WERI-Rb-1 (cell line): ENCODE results near the gene PPCDC.

Source experiments
- DNase-seq: peaks from one replicate; pipeline ENCODE4 v3.0.0-alpha.2; 2020
- H3K27ac ChIP-seq: fragments of 250-450 bp; sonication (Bioruptor Pico); 2 replicates; pipeline ENCODE4 v1.5.1; 2020; ENCODE audit warnings: mild to moderate bottlenecking, moderate library complexity
- H3K27me3 ChIP-seq: fragments of 250-450 bp; sonication (Bioruptor Pico); 2 replicates; pipeline ENCODE4 v1.5.1; 2021; ENCODE audit warnings: mild to moderate bottlenecking, low read depth, moderate library complexity; ENCODE audit not compliant: insufficient read depth, severe bottlenecking
- H3K36me3 ChIP-seq: fragments of 250-450 bp; sonication (Bioruptor Pico); 2 replicates; pipeline ENCODE4 v1.5.1; 2020; ENCODE audit warnings: mild to moderate bottlenecking, moderate library complexity
- H3K4me3 ChIP-seq: 2 replicates; pipeline ENCODE4 v1.5.1; 2011; ENCODE audit warnings: low read depth, mild to moderate bottlenecking, control low read depth, low read length
- H3K9me3 ChIP-seq: fragments of 250-450 bp; sonication (Bioruptor Pico); 2 replicates; pipeline ENCODE4 v1.5.1; 2021; ENCODE audit warnings: mild to moderate bottlenecking, moderate library complexity; ENCODE audit not compliant: severe bottlenecking
- TF ChIP-seq, protein P1 (sequence below): IDR thresholded peaks from 2 replicates; pipeline ENCODE4 v1.5.1; 2011; ENCODE audit warnings: low read depth, mild to moderate bottlenecking, control low read depth, inconsistent platforms, low read length

PPCDC gene

DNA sequence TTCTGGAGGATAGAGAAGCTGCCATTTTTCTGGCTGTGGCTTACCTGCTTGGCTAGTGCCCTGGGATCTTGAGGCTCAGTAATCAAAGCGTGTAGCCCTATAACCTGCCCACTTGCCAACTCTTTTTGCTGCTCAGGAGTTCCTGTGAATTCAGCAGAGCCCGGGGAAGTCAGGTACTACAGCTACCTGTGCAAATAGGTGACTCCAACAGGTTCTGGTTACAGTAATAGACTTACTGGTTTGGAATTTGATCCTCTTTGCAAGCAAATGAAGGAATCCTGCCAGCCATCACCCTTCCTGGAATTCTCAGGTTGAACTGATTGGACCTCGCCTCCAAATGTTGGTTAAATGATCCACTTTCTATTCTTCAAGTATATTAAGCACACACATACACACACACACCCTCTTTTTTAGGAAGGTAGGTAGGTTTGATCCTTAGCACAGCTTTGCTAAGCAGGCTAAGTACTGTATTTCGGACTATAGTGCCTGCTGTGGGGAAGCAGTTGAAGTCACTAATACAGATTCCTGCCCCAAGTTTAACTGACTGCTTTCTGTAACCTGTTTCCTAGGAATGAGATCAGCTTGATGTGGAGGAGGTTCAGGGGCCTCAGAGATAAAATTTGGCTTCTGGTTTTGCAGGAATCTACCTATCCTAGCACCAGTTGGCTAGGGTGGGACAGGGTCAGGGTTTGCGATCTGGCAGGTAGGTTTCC, 2.3 kb downstream of the PPCDC start:
- H3K4me3 ChIP-seq: no peak overlapping the region

DNA sequence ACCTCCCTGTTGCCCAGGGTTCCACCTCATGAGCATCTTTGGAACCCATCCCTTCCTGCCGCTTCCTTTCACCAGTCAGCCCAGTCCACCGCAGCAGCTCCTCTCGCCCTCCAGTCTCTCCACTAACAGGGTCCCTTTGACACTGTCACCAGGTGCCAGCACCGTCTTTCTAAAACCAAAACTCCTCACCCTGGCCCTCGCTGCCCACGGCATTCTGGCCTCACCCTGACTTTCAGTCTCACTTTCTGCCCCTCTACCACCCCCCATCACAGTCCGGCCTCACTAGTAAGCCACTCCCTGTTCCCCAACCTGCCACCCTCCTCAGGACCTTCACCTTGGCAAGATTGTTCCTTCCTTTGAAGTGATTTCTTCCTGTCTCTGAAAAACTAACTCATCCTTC, 4.2 kb downstream of the PPCDC start:
- DNase-seq: no peak
- Histone ChIP-seq H3K4me3 (no peak overlapping the region), H3K9me3 (no peaks in the 10 kb centered on the region), H3K27ac (no peak overlapping the region), H3K27me3 (no peaks in the 10 kb centered on the region), H3K36me3 (peaks cover 3% of the 10 kb centered on the region)
- TF ChIP-seq, protein P1, sequence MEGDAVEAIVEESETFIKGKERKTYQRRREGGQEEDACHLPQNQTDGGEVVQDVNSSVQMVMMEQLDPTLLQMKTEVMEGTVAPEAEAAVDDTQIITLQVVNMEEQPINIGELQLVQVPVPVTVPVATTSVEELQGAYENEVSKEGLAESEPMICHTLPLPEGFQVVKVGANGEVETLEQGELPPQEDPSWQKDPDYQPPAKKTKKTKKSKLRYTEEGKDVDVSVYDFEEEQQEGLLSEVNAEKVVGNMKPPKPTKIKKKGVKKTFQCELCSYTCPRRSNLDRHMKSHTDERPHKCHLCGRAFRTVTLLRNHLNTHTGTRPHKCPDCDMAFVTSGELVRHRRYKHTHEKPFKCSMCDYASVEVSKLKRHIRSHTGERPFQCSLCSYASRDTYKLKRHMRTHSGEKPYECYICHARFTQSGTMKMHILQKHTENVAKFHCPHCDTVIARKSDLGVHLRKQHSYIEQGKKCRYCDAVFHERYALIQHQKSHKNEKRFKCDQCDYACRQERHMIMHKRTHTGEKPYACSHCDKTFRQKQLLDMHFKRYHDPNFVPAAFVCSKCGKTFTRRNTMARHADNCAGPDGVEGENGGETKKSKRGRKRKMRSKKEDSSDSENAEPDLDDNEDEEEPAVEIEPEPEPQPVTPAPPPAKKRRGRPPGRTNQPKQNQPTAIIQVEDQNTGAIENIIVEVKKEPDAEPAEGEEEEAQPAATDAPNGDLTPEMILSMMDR: no peak

More for the DNA sequence above, 2.3 kb downstream of the PPCDC start:
- DNase-seq: no peak
- no peaks in the 10 kb centered on the region for H3K9me3 ChIP-seq
- no peaks in the 10 kb centered on the region for H3K27me3 ChIP-seq
- H3K36me3 ChIP-seq: peaks cover 3% of the 10 kb centered on the region
- no peak overlapping the region for H3K27ac ChIP-seq
- TF ChIP-seq, protein P1: no peak

DNA sequence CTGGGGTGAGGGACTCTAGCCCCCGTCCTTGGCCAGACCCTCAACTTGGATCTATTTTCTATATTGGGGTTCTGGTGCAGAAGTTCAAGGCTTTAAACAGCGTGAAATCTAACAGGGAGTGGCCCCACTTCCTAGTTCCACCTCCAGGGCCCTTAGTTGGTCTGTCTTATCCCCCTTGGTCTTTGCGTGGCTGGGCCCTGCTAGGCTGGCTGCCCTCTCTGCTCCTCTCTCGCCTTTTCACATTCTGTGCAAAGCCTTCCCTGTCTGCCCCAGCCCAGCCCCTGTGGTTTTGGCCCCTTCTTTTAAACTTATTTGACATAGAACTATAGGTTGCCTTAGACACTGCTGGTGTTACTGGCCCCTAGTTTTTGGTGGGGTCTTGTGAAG, 5.6 kb downstream of the PPCDC start:
- TF ChIP-seq, protein P1: no peak
- DNase-seq: no peak
- Histone ChIP-seq H3K4me3 (no peak overlapping the region), H3K9me3 (no peaks in the 10 kb centered on the region), H3K27me3 (no peaks in the 10 kb centered on the region), H3K27ac (no peak overlapping the region), H3K36me3 (peaks cover 3% of the 10 kb centered on the region)

DNA sequence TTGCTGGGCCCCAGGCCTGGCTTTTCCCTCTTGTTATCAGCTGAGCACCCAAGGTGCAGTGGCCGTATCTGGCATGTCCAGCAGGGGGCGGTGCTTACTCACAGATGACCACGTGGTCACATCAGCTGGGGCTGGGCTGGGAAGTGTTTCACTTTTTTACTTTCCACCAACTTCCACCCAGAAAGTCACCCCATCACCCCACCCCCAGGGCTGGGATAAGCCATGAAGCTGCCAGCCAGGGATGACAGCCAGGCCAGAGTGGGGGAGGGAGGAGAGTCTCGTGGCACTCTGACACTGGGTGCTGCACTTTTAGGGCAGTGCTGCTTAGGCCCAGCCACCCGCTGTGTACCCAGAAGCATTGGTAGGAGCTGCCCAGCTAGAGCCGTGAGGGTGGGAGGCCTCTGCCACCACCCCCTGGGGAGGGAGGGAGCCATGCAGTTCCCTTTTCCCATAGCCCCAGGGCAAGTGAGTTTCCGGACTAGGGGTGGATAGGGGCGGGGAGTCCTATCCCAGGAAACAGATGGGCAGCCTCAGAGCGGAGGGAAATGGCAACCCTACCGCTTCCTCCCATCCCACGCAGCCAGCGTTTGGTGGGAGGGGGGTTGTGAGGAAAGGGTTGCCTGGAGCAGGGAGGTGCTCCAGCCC, 6.1 kb downstream of the PPCDC start:
- H3K9me3 ChIP-seq: no peaks in the 10 kb centered on the region
- peaks cover 3% of the 10 kb centered on the region for H3K36me3 ChIP-seq
- no peaks in the 10 kb centered on the region for H3K27me3 ChIP-seq
- TF ChIP-seq, protein P1: peak; percentile 87
- peak; percentile 89 for DNase-seq
- H3K4me3 ChIP-seq: peak overlapping the region; percentile 21
- H3K27ac ChIP-seq: peak overlapping the region; percentile 74

GRCh38 chr15:75030023-75030413, 6.6 kb downstream of the PPCDC start:
- Histone ChIP-seq H3K4me3 (no peak overlapping the region), H3K36me3 (peaks cover 3% of the 10 kb centered on the region), H3K27me3 (no peaks in the 10 kb centered on the region), H3K9me3 (no peaks in the 10 kb centered on the region), H3K27ac (peak overlapping the region; percentile 74)
- no peak for DNase-seq
- TF ChIP-seq, protein P1: no peak

- H3K4me3 ChIP-seq: no peak overlapping the region
- no peaks in the 10 kb centered on the region for H3K9me3 ChIP-seq
- H3K27ac ChIP-seq: peak overlapping the region; percentile 74
- TF ChIP-seq, protein P1: peak; percentile 72
- peaks cover 3% of the 10 kb centered on the region for H3K36me3 ChIP-seq
- no peaks in the 10 kb centered on the region for H3K27me3 ChIP-seq
- peak; percentile 60 for DNase-seq
Measured at GRCh38 chr15:75030424-75030823, 7.0 kb downstream of the PPCDC start.
